K562 (cell line): ENCODE results near the gene BDH2.

Experiments used
- CBFB ChIP-seq: sonication (generic); formaldehyde crosslinking; IDR thresholded peaks from 2 replicates; pipeline ENCODE4 v1.4.0; 2020; ENCODE audit warnings: mild to moderate bottlenecking, missing genetic modification reagents
- FOXJ3 ChIP-seq: sonication (generic); formaldehyde crosslinking; IDR thresholded peaks from 2 replicates; pipeline ENCODE4 v1.4.0; 2020; ENCODE audit warnings: mild to moderate bottlenecking, missing genetic modification reagents

- TF ChIP-seq CBFB (CRISPR knock-in tag) = no peak
- no peak for TF ChIP-seq FOXJ3
Observed at GRCh38 chr4:103052779-103053178, 46.9 kb downstream of the BDH2 start.
